ENCODE results near the gene AMFR. TPM values are rescaled to one million over a fixed set of nuclear protein-coding genes. Genes with fewer than 3 reads are reported as not detected.

Gene AMFR
- total RNA-seq, 4 donors from 2014 or later: 172 to 216 (median 194) TPM

DNA sequence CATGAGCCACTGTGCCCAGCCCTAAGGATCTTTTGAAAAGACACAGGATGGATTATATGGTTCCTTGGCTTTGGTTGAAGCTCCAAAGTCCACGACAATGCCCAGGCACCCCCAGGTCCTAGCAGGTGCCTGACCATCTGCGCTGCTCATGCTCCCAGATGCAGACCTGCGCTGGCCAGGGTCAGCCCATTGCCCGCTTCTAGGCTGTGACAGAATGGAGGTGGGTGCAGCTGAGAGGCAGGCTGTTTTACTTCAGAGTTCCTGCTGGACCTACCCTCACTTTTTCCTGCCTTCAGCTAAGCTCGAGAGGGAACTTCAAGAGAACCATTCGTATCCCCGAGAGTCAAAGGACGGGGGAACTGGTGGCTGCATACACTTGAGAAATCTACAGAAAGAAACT lies 60.5 kb downstream of the AMFR start:
- no peaks in the 10 kb centered on the region for H3K9me3 ChIP-seq
- TF ChIP-seq, protein P1, sequence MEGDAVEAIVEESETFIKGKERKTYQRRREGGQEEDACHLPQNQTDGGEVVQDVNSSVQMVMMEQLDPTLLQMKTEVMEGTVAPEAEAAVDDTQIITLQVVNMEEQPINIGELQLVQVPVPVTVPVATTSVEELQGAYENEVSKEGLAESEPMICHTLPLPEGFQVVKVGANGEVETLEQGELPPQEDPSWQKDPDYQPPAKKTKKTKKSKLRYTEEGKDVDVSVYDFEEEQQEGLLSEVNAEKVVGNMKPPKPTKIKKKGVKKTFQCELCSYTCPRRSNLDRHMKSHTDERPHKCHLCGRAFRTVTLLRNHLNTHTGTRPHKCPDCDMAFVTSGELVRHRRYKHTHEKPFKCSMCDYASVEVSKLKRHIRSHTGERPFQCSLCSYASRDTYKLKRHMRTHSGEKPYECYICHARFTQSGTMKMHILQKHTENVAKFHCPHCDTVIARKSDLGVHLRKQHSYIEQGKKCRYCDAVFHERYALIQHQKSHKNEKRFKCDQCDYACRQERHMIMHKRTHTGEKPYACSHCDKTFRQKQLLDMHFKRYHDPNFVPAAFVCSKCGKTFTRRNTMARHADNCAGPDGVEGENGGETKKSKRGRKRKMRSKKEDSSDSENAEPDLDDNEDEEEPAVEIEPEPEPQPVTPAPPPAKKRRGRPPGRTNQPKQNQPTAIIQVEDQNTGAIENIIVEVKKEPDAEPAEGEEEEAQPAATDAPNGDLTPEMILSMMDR (IDR thresholded peaks at IDR 0.05): no peak
- TF ChIP-seq POLR2A (IDR thresholded peaks at IDR 0.05): no peak
- TF ChIP-seq EP300 (IDR thresholded peaks at IDR 0.05): no peak
- TF ChIP-seq POLR2AphosphoS5 (IDR thresholded peaks at IDR 0.05): no peak
- no peaks in the 10 kb centered on the region for H3K27me3 ChIP-seq
- 98% methylated on average over 5 of the region's 8 CpGs; no CpG with 5 or more reads in 1 of the 2 donors for WGBS, 2 donors (ENCODE audit: low coverage in 1 of 2)
- H3K4me3 ChIP-seq: no peak overlapping the region
- H3K4me1 ChIP-seq: peaks cover 0 to 3% (median 0%) of the 10 kb centered on the region in 3 donors
- peaks cover 4 to 92% of the 10 kb centered on the region in 2 donors for H3K36me3 ChIP-seq
- H3K27ac ChIP-seq: no peak overlapping the region
- no peak for ATAC-seq

DNA sequence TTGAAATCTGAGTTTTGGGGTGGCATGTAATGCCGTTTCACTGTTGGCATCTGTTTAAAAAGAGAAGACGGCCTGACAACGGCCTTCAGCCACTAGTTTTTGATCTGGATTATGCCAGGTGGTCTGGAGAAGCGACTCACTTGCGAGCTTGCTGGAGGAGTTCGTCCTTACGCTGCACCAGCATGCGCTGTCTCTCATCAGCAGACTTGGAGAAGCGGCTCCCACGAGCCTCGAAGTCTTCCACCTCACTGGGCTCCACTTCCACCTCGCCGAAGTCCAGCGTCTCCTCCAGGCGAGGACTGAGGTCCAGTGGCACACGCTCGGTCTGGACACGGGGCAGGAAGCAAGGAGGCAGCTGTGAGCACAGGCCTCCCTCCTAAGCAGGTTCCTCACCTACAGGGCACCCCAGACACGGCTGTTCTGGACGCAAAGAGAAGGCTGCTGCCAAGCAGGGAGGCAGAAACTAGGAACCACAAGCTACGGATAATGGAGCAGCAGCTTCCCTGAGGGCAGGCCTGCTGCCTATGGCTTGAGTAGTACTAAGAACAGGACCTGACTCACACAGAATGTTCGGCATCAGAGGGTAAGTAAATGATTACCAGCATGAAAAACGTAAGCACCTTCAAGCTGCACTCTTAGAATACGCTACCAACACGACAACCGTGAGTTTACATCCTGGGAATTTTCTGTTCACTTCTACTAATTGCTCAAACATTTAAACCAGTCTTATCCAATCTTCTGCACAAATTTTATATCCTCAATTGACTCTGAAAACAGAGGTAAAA lies 61.4 kb downstream of the AMFR start:
- H3K27ac ChIP-seq: no peak overlapping the region
- peaks cover 4 to 83% of the 10 kb centered on the region in 2 donors for H3K36me3 ChIP-seq
- H3K27me3 ChIP-seq: no peaks in the 10 kb centered on the region
- no peak for ATAC-seq
- TF ChIP-seq, protein P1 (IDR thresholded peaks at IDR 0.05): no peak
- no peak for TF ChIP-seq EP300 (IDR thresholded peaks at IDR 0.05)
- TF ChIP-seq POLR2AphosphoS5 (IDR thresholded peaks at IDR 0.05): no peak
- no peak for TF ChIP-seq POLR2A (IDR thresholded peaks at IDR 0.05)
- no peaks in the 10 kb centered on the region for H3K4me1 ChIP-seq
- no peaks in the 10 kb centered on the region for H3K9me3 ChIP-seq
- 92 to 94% methylated on average over 7 to 12 of the region's 26 CpGs for WGBS, 2 donors (ENCODE audit: low coverage in 1 of 2)
- H3K4me3 ChIP-seq: no peak overlapping the region

DNA sequence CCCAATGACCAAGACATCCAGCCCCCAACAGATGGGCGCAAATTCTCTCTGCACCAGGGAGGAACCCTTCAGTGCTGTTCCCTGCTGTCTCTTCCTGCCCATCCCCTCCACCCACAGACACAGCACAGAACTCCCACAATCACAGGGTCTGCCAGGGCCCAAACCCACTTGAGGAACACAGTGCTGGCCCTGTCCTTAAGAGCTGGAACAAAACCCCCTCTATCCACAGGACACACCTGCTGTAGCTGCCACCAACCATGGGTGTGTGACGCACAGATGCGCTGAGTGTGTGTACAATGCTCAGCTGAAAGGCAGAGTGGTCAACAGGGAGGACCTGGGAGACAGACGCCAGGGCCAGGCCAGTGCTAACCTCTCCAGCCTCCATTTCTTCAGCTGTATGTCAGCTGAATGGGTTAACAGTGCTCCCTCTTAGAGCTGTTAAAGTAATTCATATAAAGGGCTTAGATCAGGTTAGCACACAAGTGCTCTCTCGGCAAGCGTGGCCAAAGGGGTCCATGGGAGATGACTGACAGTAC lies 62.1 kb downstream of the AMFR start:
- no peak for ATAC-seq
- Histone ChIP-seq H3K4me3 (no peak overlapping the region), H3K27ac (no peak overlapping the region), H3K36me3 (peaks cover 4 to 76% of the 10 kb centered on the region in 2 donors), H3K27me3 (no peaks in the 10 kb centered on the region), H3K9me3 (no peaks in the 10 kb centered on the region), H3K4me1 (no peaks in the 10 kb centered on the region)
- no peak for TF ChIP-seq POLR2AphosphoS5 (IDR thresholded peaks at IDR 0.05)
- no peak for TF ChIP-seq EP300 (IDR thresholded peaks at IDR 0.05)
- no peak for TF ChIP-seq POLR2A (IDR thresholded peaks at IDR 0.05)
- TF ChIP-seq, protein P1 (IDR thresholded peaks at IDR 0.05): no peak
- 100% methylated on average over 1 of the region's 6 CpGs for WGBS, 2 donors (ENCODE audit: low coverage in 1 of 2)

DNA sequence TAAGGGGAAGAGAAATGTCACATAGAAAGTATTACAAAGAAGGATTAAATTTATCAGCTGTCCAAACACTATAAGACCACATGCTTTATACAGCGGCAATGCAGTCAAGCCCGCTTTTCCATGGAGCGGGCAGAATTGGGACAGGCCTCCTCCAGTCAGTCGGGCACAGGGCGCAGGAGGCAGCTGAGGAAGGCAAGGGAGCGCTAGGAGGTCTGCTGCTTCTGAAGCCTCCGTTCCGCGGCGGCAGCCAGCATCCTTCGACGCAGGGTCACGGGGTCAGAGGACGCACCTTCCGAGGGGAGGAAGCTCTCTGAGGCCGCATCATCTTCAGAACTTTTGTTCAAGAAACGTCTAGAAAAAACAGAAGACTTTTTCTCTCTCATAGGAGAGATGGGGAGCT lies 62.6 kb downstream of the AMFR start:
- WGBS, 2 donors (ENCODE audit: low coverage in 1 of 2): 100% methylated on average over 2 to 5 of the region's 17 CpGs
- Histone ChIP-seq H3K27ac (no peak overlapping the region), H3K4me3 (no peak overlapping the region), H3K36me3 (peaks cover 4 to 71% of the 10 kb centered on the region in 2 donors), H3K27me3 (no peaks in the 10 kb centered on the region), H3K4me1 (no peaks in the 10 kb centered on the region), H3K9me3 (no peaks in the 10 kb centered on the region)
- no peak for ATAC-seq
- TF ChIP-seq POLR2AphosphoS5 (IDR thresholded peaks at IDR 0.05) (no peak), POLR2A (IDR thresholded peaks at IDR 0.05) (no peak), EP300 (IDR thresholded peaks at IDR 0.05) (no peak)
- TF ChIP-seq, protein P1 (IDR thresholded peaks at IDR 0.05): no peak
